GM21717 (cell line): ENCODE results near the gene SCYGR1.
A peak's percentile ranks its signal among the peaks of the same experiment; 100 is the strongest.
"Not testable (repeated sequence)": the region's sequence is repeated elsewhere in the genome, so short reads cannot be mapped to it uniquely, and the experiment has no call there.

Experiments
- ATAC-seq: cut with Tn5 transposase; IDR thresholded peaks from one replicate; pipeline ENCODE4 v1.9.1; 2021; ENCODE audit warnings: mild to moderate bottlenecking, moderate library complexity; ENCODE audit not compliant: unreplicated experiment

SCYGR1 gene

DNA sequence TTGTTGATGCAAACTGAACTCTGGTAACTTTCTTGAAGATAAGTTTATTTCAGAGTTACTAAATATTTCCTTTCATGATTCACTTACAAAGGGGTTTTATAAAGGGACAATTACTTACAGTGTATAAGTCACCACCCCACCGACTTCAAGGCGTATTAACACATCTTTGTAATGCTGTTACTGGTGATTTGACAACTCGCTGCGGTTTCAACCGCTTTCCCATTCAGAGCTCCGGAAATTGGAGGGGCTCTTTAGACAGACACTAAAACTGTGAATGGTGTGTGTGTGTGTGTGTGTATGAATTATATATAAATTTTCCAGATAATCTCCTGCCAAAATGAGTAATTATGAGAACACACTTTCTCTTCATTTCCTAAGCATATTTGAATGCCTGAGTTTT, 13.6 kb downstream of the SCYGR1 start:
- ATAC-seq, result no peak

GRCh38 chr2:227373389-227373788, 14.4 kb downstream of the SCYGR1 start:
- no peak for ATAC-seq

GRCh38 chr2:227370791-227371312, 16.9 kb downstream of the SCYGR1 start:
- no peak for ATAC-seq

GRCh38 chr2:227370092-227370491, 17.7 kb downstream of the SCYGR1 start:
- ATAC-seq, result no peak

- ATAC-seq, result no peak
Observed at GRCh38 chr2:227368574-227368973, 19.2 kb downstream of the SCYGR1 start.

- no peak for ATAC-seq
Observed at GRCh38 chr2:227367427-227367795, 20.3 kb downstream of the SCYGR1 start.

DNA sequence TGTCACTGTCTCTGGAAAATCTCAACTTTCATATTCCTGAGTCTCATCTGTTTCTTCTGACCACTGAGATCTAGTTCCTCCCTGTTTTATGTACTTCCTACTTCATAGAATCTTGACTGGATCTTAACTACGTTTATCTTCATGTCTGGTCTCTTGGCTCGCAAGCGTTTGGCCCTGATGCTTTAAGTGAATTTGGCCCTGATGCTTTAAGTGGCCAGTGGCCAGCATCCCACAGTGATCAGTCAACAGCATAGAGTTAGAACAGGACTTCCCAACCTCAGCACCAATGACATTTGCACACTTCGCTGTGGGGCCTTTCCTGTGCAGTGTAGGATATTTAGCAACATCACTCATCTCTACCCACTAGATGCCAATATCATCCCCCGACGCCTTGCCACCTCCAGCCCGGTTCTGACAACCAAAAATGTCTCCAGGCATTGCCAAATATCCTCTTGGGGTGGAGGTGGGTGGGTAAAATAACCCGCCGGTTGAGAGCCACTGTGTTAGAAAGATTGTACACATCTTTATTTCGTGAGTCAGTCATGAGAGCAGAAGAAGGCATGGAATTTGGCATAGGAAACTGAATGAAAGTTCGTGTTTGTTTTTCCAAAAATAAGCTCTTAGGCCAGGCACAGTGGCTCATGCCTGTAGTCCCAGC, 20.9 kb downstream of the SCYGR1 start:
- ATAC-seq, result no peak

GRCh38 chr2:227365833-227366232, 21.9 kb downstream of the SCYGR1 start:
- ATAC-seq, result no peak

- ATAC-seq, result not testable (repeated sequence)
Observed at GRCh38 chr2:227364585-227365263, 23.0 kb downstream of the SCYGR1 start.

- no peak for ATAC-seq
Observed at GRCh38 chr2:227363756-227364155, 24.0 kb downstream of the SCYGR1 start.

GRCh38 chr2:227360351-227360750, 27.4 kb downstream of the SCYGR1 start:
- no peak for ATAC-seq

- ATAC-seq, result peak; percentile 91
Observed at GRCh38 chr2:227351639-227352038, 36.1 kb downstream of the SCYGR1 start.

- no peak for ATAC-seq
Observed at GRCh38 chr2:227349989-227350612, 37.6 kb downstream of the SCYGR1 start.

DNA sequence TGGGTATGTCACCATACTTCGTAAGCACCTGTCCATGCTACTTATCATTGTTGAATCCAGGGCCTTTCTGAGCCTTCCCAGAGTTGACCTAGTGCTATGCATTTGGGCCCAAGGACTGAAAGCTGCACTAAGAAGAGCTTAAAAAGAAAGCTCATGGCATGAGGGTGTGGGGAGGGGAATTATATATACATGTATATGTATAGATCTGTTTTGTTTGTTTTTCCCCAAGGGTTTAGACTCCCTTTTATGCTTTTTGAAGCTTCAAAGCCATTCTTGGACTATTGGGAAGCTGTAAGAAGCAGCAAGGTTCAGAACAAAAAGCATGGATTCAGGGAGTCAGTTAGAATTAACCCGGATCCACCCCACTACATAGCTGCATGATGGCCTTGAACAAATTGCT, 39.4 kb downstream of the SCYGR1 start:
- ATAC-seq, result no peak

- no peak for ATAC-seq
Observed at GRCh38 chr2:227347117-227347516, 40.6 kb downstream of the SCYGR1 start.

DNA sequence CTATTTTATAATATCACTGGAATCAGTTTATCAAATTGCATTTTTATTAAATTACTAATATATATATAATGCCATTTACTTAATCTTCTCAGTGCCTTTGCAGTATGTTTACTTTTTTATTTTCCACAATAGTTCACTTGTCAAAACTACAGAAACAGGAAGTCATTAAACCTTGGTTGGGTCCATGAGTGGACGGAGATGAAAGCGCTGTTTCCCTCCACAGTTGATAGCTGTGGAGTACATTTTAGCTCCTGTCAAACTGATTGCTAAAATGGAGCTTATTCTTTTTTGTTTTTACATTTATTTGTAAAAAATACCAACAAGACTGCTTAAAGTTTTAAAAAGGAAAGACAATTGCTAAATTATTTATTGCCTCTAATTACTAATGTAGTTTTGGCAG, 43.5 kb downstream of the SCYGR1 start:
- no peak for ATAC-seq

DNA sequence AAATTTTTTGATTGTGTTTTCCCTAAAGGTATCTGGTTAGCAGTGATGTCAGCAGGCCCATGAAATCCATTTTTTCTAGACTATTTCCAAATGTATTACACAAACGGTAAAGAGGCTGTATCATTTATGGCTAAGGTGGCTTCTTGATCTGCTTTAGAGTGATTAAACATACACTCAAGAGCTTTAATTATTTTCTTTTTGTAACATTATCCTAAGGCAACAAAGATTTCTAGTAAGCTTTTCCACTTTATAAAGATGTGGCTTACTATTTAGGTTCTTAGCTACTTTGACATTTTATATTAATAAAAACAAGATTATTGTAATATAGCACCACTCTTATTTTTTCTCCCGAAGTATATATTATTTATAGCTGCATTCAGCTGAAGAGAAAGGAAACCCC, 46.2 kb downstream of the SCYGR1 start:
- ATAC-seq, result no peak

DNA sequence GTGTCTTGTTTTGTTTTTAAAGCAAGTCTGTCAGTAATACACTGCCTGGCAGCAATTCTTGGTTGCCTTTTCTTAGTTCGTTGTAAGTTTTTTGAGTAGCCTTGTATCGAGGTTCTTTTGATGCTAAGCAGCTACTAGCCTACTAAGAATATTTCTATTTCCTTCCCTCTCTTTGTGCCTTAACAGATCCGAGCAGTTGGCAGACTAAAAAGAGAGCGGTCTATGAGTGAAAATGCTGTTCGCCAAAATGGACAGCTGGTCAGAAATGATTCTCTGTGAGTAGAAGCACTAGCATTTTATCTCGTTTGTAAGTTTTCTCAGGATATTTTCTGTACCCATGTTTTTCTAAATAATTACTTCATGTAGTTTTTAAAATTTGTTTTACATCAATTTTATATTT, 47.6 kb downstream of the SCYGR1 start:
- no peak for ATAC-seq

DNA sequence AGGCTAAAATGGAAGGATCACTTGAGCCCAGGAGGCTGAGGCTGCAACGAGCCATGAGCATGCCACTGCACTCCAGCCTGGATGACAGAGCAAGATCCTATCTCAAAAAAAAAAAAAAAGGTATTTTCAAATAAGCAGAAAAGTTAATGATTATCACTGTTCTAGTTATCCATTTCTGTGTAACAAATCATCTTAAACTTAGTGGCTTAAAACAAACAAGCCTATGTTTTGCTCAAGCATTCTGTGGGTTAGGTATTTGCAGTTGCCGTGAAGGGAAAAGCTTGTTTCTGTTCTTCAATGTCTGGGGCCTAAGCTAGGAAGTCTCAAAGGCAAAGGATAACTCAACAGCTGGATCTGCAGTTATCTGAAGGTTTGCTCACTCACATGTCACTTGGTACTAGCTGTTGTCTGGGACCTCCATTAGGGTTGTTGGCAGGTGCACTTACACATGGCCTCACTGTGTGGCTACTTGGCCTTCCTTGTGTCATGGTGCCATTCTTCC, 48.6 kb downstream of the SCYGR1 start:
- no peak for ATAC-seq
